G401.6 (cell line): Measurements from ENCODE around the gene GSE1.

Source experiments
- FAIRE-seq: peaks from 2 replicates; lab custom pipeline; 2012; peaks lifted over from hg19 to GRCh38; lab: Jason Lieb, UNC

Gene GSE1

DNA sequence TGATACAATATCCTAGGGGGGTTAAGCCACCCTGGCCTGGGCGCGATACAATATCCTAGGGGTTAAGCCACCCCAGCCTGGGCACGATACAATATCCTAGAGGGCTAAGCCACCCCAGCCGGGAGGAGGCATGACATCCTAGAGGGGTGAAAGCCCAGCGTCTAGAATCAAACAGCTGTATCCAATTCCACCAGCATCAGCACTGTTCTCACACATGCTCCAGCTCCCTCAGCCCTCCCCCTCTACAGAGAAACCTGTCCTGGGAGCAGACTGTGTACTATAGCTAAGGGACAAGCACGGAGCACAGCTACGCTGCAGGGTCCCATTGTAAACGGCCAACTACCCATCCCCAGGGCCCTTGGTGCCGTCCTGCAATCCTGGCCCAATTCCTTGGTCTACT is 69.4 kb downstream of the GSE1 start:
- FAIRE-seq, result no peak

DNA sequence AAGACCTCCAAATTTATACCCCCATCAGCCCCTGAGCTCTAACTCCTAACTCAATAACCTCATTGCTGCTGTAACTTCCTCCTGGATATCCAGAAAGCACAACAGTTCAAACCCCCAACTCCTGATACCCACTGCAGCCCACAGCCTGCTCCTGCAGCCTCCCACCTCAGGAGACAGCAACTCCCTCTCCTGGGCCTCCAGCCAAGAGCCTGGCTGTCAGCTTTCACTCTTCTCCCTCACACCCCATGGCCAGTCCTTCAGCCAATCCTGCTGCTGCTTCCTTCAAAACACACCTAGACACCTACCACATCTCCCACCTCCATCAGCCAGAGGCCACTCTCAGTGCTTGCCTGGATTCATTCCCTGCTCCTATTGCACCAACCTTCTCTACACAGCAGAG is 70.2 kb downstream of the GSE1 start:
- no peak for FAIRE-seq

DNA sequence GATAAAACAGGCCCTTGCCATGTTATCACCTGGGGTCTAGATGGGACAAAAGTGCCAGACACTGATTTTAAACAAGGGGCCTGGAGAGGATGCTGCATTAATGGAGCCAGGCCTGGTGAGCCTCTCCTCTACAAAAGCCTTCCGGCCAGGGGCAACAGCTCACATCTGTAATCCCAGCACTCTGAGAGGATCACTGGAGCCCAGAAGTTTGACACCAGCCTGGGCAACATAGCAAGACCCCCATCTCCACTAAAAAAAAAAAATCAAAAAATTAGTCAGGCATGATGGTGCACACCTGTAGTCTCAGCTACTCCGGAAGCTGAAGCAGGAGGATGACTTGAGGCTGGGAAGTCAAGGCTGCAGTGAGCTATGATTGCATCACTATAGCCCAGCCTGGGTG is 72.1 kb downstream of the GSE1 start:
- no peak for FAIRE-seq

DNA sequence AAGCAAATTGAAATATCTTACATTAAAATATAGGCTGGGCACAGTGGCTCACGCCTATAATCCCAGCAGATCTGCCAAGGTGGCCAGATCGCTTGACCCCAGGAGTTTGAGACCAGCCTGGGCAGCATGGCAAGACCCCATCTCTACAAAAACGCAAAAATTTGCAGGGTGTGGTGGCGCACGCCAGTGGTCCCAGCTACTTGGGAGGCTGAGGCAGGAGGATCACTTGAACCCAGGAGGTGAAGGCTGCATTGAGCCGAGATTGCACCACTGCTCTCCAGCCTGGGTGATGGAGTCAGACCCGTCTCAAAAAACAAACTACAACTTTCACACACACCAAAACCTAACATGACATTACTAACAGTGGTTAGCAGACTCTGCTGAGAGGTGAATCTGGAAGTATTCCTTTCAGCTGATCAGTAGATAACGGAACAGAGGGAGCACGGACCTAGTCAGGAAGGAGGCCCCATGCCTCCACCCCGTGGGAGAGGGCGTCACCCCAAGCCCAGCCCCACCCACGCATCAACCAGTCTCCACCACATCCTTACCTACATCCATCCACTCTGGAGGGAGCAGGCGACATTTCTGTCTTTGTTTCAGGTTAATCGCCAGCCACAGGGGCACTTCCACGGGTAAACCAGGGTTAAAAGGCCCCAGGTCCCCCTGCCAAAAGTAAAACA is 73.9 kb downstream of the GSE1 start:
- FAIRE-seq, result no peak

DNA sequence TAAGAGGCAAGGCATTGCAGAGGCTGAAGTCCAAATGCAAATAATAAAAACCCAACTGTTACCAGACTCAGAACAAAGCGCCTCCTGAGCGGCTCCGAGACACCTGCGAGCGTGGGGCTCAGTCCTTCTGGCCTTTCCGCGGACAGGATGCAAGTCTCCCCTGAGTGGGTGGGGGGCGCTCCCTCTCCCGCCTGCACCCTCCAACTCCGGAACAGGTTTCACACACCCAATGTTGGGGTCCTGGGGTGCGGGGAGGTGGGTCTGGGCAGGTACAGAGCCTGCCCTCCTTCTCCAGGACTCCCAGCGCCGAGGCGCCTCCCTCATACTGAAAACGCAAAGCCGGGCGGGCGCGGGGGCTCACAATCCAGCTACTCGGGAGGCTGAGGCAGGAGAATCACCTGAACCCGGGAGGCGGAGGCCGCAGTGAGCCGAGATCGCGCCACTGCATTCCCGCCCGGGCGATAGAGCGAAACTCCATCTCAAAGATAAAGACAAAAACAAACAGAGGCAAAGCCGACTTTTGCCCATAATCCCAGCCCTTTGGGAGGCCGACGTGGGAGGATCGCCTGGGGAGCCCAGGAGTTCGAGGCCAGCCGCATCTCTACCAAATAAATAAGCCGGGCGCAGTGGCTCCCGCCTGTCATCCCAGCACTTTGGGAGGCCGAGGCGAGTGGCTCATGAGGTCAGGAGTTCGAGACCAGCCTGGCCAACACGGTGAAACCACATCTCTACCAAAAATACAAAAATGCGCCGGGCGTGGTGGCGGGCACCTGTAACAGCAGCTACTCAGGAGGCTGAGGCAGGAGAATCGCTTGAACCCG is 74.7 kb downstream of the GSE1 start:
- FAIRE-seq, result no peak

DNA sequence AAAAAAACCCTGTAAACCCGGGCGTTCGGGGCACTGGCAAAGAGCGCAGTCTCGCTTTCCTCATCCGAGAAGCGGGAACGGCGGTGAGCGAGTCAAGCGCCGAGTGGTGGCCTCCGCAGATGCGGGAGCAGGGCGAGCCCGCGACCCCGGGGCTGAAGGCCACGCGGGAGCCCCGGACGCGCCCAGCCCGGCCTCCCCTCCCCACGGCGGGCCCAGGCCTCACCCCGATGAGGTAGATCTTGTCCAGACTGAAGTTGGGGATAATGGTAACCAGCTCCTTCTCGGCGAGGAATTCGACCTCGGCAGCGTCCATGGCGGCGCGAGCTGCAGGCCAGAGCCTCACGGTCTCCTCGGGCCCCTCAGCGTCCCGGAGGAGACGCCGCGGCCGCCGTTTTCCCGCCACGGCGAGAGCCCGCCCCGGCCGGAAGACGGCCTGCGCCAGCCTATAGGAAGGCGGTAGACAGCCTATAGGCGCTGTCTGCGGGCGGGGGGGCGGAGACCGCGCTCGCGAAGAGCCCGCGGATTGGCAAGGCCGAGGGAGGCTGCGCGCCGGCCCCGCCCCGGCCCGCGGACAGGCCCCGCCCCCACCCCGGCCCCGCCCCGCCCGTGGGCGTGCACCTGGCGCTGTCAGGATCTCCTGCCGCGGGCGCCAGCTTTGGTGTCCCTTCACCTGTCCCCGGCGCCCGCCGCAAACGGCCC is 75.6 kb downstream of the GSE1 start, which contains the start of gene GINS2:
Gene GINS2, minus strand, starts transcription at position 369 of the 699 bp plus-strand sequence. Its CDS starts 56 bp downstream, at position 313.
- no peak for FAIRE-seq

DNA sequence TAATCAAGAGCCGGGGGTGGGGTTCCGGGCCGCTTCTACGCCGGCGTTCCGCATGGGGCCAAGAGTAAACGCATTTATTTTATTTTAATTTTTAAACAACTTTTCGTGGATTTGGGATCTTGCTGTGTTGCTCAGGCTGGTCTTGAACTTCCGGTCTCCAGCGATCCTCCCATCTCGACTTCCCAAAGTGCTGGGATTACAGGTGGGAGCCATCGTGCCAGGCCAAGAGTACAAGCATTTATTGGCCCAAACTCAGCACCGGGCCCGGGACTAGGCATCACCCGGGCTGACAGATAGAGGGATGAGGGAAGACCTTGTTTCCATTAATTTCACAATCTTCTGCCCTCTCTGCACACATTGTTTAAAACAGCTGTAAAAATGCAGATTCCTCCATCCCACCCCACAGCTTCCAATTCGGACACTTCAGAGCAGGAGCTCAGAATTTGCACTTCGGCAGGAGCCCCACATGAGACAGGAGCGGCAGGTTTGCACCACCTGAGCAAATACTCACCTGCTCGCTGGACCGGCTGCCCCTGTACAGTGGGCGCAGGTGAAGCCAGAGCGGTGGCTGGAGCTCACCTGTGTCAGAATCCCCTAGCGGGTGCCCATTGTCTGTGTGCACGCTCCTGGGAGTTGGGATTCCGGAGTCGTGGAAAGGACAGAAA is 76.3 kb downstream of the GSE1 start:
- no peak for FAIRE-seq

DNA sequence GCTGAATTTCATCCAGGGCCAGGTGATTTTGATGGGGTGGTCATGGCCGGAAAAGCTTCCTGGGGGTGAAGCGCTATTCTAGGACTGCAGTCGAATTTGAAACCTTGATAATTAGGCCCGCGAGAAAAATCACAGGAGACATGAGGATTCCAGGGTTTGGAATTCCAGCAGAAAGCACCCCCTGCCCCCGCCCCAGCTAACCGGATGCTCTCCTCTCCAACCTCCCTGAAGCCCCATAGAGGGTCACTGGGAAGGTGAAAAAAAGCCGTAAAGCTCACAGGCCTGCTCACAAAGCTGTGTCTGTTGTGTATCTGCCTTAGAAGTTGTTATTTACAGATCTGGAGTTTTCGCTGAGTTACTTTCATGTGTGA is 76.8 kb downstream of the GSE1 start:
- no peak for FAIRE-seq

DNA sequence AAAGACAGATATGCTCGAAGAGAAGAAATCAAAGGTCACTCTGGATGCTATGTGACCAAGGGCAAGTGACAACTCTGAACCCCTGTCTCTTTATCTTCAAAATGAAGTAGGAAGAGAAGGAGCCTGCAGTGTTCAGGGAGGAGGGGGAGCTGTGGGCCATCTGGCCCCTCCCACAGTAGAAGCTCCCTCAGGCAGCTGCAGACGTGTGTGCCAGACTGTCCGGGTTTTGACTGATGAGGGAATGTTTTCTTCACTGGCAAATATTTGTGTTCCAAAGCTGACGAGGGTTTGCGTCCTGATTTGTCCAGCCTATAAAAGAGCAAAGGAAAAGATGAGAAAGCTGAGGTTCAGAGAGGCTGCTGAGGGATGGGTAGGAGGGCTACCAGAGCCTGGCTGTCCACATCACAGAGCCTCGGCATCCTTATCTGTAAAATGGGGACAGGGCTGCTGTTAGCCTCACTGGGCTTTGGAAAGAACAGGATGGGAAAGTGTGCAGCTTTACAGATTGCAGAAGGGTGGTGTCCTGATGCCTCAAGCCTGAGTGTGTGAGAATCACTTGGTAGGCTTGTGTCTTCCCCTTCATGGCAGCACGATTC is 77.4 kb downstream of the GSE1 start:
- FAIRE-seq, result no peak

DNA sequence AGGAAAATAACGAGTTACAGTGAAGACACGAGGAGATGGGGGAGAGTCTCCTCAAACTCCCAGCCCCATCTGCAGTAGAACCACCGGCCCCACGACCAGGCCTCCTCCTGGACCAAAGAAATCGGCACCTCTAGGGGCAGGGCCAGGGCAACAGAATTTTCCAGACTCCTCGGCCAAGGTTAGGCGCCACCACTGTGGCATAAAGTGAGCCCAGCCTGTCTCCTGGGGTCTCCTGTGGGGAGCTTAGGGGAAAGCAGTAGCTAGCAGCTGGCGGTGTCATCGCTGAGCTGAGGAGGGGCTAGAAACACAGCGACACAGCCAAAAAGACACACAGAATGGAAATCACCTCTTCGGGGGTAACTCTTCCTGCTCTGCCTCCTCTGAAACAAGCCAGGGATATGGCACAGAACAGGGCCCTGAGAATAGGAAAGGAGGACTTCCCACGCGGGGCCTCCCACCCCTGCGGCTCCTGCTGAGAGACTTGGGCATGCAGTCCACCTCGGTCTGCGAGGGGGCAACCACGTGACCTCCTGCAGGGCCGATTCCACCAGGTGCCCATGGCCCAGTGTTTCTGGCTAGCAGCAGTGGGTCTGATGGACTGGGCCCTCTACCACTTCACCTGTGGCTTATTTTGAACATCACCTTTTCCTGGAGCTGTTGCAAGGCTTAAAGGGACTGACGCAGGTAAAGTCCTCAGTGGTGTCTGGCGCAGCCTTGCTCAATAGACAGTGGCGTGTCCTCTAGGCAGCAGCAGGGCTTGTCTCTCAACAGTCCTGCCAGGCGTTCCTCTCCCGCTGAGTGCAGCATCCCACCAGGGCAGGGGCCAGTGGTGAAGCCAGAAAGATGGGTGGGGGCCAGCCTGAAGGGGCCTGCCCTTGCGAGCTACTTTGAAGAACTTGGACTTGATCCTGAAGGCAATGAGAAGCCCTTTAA is 82.3 kb downstream of the GSE1 start:
- FAIRE-seq, result no peak

DNA sequence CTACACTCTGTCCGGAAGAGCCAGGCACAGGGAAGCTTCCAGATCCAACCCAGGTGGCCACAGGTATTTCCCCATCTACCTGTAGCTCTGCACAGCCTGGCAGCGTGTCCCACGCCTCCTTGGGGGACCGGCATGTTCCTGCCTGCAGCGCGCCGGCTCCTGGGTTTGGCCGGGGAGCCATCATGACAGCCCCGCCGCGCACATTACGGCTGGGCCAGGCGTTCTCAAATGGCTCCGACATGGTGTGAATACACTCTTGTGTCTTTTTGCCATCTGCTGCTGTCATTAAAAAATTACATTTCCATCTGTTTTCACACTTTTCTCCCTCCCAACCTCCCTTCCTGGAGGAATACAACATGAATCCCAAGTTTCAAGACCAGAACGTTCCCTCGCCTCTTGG is 83.7 kb downstream of the GSE1 start:
- FAIRE-seq, result no peak

DNA sequence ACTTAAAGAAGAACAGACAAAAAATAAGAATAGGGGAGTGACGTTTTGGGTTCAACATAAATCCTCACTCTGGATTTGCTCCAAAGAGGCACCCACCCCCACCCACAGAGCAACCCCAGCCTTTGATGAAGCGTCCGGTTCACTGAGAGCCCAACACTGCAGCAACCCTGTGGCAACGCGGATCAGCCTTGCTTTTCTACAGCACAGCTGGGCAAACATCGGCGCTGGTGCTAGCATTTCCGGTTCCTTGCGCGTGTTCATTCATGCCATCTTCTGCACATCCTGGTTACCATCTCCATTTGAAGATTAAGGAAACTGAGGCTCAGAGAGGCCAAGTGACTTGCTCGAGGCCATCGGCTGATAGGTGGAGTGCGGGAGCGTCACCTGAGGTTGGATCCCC is 84.3 kb downstream of the GSE1 start:
- no peak for FAIRE-seq

DNA sequence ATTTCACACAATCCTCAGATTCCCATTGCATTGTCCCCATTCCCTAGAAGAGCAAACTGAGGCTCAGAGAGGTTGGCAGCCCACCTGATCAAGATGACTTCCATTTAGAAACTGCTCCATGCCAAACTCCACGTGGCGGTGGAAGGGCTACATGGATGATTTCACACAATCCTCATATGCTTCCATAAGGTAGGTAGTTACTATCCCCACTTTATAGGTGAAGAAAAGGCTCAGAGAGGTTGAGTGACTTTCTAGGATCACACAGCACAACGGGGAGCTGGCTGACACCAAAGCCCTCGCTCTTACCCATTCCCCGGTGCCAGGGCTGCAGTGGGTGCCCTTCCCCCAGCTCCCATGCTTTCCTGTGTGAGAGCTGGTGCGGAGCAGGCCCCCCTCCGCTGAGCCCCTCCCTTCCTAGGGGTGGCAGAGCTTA is 85.4 kb downstream of the GSE1 start:
- FAIRE-seq, result no peak

DNA sequence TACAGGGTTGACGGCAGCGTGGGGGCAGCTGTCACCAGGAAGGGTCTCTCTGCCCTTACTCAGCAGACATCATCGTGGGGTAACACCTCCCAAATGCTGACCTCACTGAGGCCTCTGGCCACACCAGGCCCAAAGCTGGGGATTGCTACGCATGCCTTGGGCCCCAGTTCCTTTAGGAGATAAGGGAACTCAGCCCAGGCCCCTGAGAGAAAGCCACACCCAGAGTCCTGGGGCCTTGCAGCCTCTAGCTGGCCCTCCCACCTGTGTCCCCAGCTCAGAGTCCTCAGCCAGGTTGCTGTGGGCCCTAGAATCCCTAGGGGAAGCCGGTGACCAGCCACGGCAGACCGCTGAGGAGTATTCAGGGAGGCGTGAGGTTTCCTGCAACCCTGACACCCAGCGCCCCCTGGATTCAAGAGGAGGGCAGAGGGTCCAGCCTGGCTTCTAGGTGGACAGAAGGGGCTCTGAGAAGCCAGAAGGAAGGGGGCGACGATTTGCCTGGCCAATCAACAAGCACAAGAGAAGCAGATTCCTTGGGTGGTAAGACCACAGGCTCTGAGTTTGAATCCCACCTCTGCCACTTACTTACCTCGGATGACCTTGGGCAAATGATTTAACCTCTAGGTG is 85.9 kb downstream of the GSE1 start:
- no peak for FAIRE-seq

DNA sequence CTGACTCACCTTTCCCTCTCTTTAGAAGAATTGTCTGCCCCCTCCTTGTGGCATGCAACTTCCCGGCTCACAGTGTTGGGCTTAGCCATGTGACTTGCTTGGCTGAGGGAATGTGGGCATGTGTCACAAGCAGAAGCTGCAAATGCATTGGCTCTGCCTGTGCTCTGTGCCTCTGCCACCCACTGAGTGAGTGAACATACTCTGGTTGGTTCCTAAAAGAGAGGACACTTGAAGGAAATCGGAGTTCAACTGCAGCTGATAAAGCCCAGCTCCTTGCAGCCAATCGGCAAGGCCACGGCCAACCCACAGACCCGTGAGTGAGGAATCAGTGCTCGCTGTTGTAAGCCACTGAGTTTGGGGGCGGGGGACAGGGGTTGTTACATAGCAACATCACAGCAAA is 86.5 kb downstream of the GSE1 start:
- FAIRE-seq, result no peak

DNA sequence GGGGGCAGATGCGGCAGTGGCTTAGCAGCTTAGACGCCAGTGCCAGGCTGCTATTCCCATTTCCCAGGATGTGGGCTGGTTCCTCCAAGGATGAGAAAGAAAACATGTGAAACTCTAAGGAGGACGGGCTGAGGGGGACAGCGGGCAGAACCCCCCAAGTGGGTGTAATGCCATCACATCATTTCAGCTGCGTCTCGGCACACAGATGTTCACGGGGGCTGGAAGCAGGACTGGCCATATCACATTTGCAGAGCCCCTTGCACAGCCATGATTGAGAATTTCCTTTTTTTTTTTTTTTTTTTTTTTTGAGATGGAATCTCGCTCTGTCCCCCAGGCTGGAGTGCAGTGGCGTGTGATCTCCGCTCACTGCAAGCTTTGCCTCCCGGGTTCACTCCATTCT is 90.9 kb downstream of the GSE1 start:
- no peak for FAIRE-seq

DNA sequence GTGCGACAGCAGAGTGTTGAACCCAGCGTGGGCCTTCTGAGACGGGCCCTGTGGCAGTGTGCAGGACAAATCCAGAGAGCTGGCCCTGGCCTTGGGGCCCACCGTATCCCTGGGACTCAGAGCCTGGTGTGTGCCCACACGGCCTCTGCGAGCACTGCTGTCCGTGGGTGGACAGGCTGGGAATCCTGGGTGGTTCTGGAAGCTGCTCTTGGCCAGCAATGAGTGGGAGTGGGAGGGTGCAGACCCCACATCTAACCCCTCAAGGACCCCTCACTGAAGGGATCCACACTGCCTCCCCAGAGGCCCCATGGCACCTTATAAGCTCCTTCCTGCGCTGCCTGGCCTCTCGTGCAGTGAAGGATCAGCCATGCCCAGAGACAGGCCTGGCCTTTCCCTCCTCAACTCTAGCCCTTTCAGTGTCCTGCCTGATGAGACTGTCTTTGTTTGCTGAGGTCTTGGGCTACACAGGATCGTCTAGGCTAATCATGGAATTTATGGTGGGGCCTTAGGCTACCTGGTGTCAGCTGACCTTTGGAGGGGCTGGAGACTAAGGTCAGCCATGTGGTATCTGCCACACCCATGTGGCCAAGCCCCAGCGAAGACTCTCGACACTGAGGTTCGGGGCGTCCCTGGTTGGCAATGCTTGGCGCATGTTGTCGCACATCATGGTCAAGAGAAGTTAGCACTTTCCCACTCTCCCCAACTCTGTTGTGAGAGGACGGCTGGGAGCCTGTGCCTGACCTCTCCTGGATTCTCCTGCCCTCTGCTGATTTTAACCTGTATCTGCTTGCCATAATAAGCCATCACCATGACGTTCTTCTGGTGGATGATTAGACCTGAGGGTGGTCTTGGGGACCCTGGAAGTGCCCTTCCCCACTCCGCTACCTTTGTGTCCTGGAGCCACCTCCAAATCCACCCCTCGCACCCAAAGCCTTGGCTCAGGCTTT is 92.1 kb downstream of the GSE1 start:
- FAIRE-seq, result no peak

DNA sequence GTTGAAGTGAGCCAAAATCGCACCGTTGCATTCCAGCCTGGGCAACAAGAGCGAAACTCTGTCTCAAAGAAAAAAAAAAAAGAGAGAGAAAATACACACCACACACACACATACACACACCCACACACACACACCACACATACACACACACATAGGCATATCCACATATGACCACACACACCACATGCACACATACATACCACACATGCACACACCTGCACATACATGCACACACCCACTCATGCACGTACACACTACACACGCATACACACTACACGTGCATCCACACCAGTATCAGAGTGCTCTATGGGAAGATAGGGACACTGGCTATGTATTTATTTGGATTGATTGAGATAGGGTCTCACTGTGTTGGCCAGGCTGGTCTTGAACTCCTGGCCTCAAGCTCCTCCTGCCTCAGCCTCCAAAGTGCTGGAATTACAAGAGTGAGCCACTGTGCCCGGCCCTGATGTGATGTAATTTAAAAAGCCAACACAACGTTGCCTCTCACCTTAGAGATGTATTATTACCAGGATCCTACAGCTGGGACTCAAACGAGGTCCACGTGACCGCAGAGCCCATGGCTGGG is 93.4 kb downstream of the GSE1 start:
- FAIRE-seq, result no peak

DNA sequence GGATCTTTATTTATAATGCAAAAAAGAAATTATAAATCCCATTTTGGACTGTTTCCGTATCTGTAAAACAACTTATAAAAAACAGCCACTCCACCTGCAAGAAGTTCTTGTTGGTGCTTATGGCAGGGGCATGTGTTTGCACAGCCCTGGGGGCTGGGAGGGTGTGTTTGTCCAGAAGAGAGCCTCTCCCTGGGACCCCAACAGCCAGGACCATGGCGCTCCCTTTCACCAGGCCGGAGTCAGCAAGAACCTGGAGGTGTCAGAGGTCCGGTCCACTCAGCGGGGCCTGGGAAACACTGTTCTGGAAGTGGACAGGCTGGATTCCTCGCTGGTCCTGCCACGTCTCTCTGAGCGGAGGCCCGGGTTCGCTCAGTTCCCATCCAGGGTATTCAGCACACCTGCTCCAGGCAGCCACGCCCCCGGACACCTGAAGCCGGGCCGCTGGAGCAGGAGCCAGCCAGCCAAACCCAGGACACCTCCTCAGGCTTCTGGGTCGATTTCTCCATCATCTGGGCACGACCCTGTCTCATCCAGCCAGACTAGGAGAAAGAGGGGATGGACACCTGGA is 94.5 kb downstream of the GSE1 start:
- no peak for FAIRE-seq
